Ishikawa (cell line): ENCODE results near the gene CDH20.

ENCODE experiments used
- CREB1 ChIP-seq: IDR thresholded peaks from 2 replicates; pipeline ENCODE4 v1.6.1; 2012; ENCODE audit warnings: low read depth
- EP300 ChIP-seq: IDR thresholded peaks from 2 replicates; pipeline ENCODE4 v1.6.1; 2012; ENCODE audit warnings: borderline replicate concordance
- NFIC ChIP-seq: IDR thresholded peaks from 2 replicates; pipeline ENCODE4 v1.6.1; 2012
- TF ChIP-seq, protein P1 (sequence below): IDR thresholded peaks from 2 replicates; pipeline ENCODE4 v1.6.1; 2012; ENCODE audit warnings: low read depth, mild to moderate bottlenecking

DNA sequence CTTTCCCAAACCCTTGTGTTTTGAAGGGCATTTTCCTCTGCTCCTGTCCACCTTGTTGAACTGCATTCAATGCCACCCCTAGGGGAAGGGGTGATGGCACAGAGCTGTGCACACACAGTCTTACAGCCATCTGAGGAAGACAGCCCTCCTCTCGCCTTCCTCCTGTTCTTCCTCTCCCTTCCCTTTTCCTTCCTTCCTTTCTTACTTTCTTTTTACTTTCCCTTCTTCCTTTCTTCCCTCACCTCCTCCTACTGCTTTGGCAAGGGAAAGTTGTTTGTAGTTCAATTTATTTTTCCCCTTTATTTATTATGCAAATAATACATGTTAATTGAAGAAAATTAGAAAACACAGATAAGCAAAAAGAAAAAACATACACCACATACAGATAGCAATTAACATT, 99.4 kb downstream of the CDH20 start:
- TF ChIP-seq, protein P1, sequence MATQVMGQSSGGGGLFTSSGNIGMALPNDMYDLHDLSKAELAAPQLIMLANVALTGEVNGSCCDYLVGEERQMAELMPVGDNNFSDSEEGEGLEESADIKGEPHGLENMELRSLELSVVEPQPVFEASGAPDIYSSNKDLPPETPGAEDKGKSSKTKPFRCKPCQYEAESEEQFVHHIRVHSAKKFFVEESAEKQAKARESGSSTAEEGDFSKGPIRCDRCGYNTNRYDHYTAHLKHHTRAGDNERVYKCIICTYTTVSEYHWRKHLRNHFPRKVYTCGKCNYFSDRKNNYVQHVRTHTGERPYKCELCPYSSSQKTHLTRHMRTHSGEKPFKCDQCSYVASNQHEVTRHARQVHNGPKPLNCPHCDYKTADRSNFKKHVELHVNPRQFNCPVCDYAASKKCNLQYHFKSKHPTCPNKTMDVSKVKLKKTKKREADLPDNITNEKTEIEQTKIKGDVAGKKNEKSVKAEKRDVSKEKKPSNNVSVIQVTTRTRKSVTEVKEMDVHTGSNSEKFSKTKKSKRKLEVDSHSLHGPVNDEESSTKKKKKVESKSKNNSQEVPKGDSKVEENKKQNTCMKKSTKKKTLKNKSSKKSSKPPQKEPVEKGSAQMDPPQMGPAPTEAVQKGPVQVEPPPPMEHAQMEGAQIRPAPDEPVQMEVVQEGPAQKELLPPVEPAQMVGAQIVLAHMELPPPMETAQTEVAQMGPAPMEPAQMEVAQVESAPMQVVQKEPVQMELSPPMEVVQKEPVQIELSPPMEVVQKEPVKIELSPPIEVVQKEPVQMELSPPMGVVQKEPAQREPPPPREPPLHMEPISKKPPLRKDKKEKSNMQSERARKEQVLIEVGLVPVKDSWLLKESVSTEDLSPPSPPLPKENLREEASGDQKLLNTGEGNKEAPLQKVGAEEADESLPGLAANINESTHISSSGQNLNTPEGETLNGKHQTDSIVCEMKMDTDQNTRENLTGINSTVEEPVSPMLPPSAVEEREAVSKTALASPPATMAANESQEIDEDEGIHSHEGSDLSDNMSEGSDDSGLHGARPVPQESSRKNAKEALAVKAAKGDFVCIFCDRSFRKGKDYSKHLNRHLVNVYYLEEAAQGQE = no peak
- TF ChIP-seq NFIC (no peak), CREB1 (no peak), EP300 (no peak)
